ENCODE data around the gene OPCML.

OPCML gene

GRCh38 chr11:133070791-133071190 lies 461.5 kb downstream of the OPCML start:
- DNase-seq, result no peak
- Histone ChIP-seq H3K79me2 (ENCODE audit: low read length) (no peaks in the 10 kb centered on the region), H3K4me1 (ENCODE audit: low read length) (no peaks in the 10 kb centered on the region), H3K9ac (ENCODE audit: low read length) (no peak overlapping the region), H4K20me1 (ENCODE audit: insufficient read depth, low read length) (no peaks in the 10 kb centered on the region), H3K27ac (ENCODE audit: low read length) (no peak overlapping the region), H3K9me2 (replicated peaks; ENCODE audit: insufficient read depth, low read length) (no peaks in the 10 kb centered on the region), H3K9me3 (replicated peaks; ENCODE audit: insufficient read depth, low read length) (no peaks in the 10 kb centered on the region), H3K27me3 (replicated peaks; ENCODE audit: insufficient read depth, low read length) (no peaks in the 10 kb centered on the region), H3F3A (ENCODE audit: insufficient read depth, low read length) (no peaks in the 10 kb centered on the region), H3K36me3 (replicated peaks; ENCODE audit: insufficient read depth, low read length) (no peaks in the 10 kb centered on the region), H3K4me2 (ENCODE audit: low read depth, low read length) (no peak overlapping the region), H2AFZ (ENCODE audit: low read length) (no peak overlapping the region), H3K4me3 (ENCODE audit: low read length) (no peak overlapping the region)
- no peak for TF ChIP-seq CTCF (IDR thresholded peaks at IDR 0.05; ENCODE audit: low read length)

- H3K4me2 ChIP-seq (ENCODE audit: low read depth, low read length), result no peak overlapping the region
- DNase-seq, result no peak
- H3K4me3 ChIP-seq (ENCODE audit: low read length), result no peak overlapping the region
These were observed 462.1 kb downstream of the OPCML start for GRCh38 chr11:133070021-133070713.

GRCh38 chr11:133065847-133066485 lies 466.3 kb downstream of the OPCML start:
- no peak overlapping the region for H3K4me3 ChIP-seq (ENCODE audit: low read length)
- no peak for DNase-seq
- no peaks in the 10 kb centered on the region for H3K79me2 ChIP-seq (ENCODE audit: low read length)
- H3K27me3 ChIP-seq (replicated peaks; ENCODE audit: insufficient read depth, low read length), result no peaks in the 10 kb centered on the region
- no peaks in the 10 kb centered on the region for H3F3A ChIP-seq (ENCODE audit: insufficient read depth, low read length)
- H3K4me2 ChIP-seq (ENCODE audit: low read depth, low read length), result no peak overlapping the region
- no peaks in the 10 kb centered on the region for H3K4me1 ChIP-seq (ENCODE audit: low read length)
- H3K9me3 ChIP-seq (replicated peaks; ENCODE audit: insufficient read depth, low read length), result no peaks in the 10 kb centered on the region
- H4K20me1 ChIP-seq (ENCODE audit: insufficient read depth, low read length), result no peaks in the 10 kb centered on the region
- no peak overlapping the region for H2AFZ ChIP-seq (ENCODE audit: low read length)
- H3K9ac ChIP-seq (ENCODE audit: low read length), result no peak overlapping the region
- TF ChIP-seq EZH2phosphoT487 (IDR thresholded peaks at IDR 0.05; ENCODE audit: low read length), result no peak
- TF ChIP-seq EZH2 (optimal IDR thresholded peaks at IDR 0.05; ENCODE audit: low read depth, low read length), result no peak
- no peak for TF ChIP-seq CTCF (IDR thresholded peaks at IDR 0.05; ENCODE audit: low read length)
- H3K9me2 ChIP-seq (replicated peaks; ENCODE audit: insufficient read depth, low read length), result no peaks in the 10 kb centered on the region
- H3K27ac ChIP-seq (ENCODE audit: low read length), result no peak overlapping the region
- H3K36me3 ChIP-seq (replicated peaks; ENCODE audit: insufficient read depth, low read length), result no peaks in the 10 kb centered on the region

More at GRCh38 chr11:133070021-133070713, 462.1 kb downstream of the OPCML start:
- H3K9me2 ChIP-seq (replicated peaks; ENCODE audit: insufficient read depth, low read length), result no peaks in the 10 kb centered on the region
- no peaks in the 10 kb centered on the region for H3K9me3 ChIP-seq (replicated peaks; ENCODE audit: insufficient read depth, low read length)
- no peaks in the 10 kb centered on the region for H4K20me1 ChIP-seq (ENCODE audit: insufficient read depth, low read length)
- H3K79me2 ChIP-seq (ENCODE audit: low read length), result no peaks in the 10 kb centered on the region
- no peaks in the 10 kb centered on the region for H3F3A ChIP-seq (ENCODE audit: insufficient read depth, low read length)
- H3K4me1 ChIP-seq (ENCODE audit: low read length), result no peaks in the 10 kb centered on the region
- no peaks in the 10 kb centered on the region for H3K36me3 ChIP-seq (replicated peaks; ENCODE audit: insufficient read depth, low read length)
- TF ChIP-seq EZH2 (optimal IDR thresholded peaks at IDR 0.05; ENCODE audit: low read depth, low read length), result no peak
- H3K9ac ChIP-seq (ENCODE audit: low read length), result no peak overlapping the region
- H2AFZ ChIP-seq (ENCODE audit: low read length), result no peak overlapping the region
- no peak overlapping the region for H3K27ac ChIP-seq (ENCODE audit: low read length)
- H3K27me3 ChIP-seq (replicated peaks; ENCODE audit: insufficient read depth, low read length), result no peaks in the 10 kb centered on the region

- Histone ChIP-seq H3K36me3 (replicated peaks; ENCODE audit: insufficient read depth, low read length) (no peaks in the 10 kb centered on the region), H4K20me1 (ENCODE audit: insufficient read depth, low read length) (no peaks in the 10 kb centered on the region), H3K4me2 (ENCODE audit: low read depth, low read length) (peak overlapping the region; percentile 55; the same call in 1 of the 2 replicates), H3K27ac (ENCODE audit: low read length) (no peak overlapping the region), H3K4me1 (ENCODE audit: low read length) (no peaks in the 10 kb centered on the region), H3K79me2 (ENCODE audit: low read length) (no peaks in the 10 kb centered on the region), H3K27me3 (replicated peaks; ENCODE audit: insufficient read depth, low read length) (no peaks in the 10 kb centered on the region), H3K4me3 (ENCODE audit: low read length) (no peak overlapping the region), H2AFZ (ENCODE audit: low read length) (0 out of 2 replicates have a peak overlapping the region, but pooled peaks have one; percentile 1), H3K9ac (ENCODE audit: low read length) (no peak overlapping the region), H3K9me3 (replicated peaks; ENCODE audit: insufficient read depth, low read length) (no peaks in the 10 kb centered on the region), H3K9me2 (replicated peaks; ENCODE audit: insufficient read depth, low read length) (no peaks in the 10 kb centered on the region), H3F3A (ENCODE audit: insufficient read depth, low read length) (no peaks in the 10 kb centered on the region)
- DNase-seq, result no peak
- no peak for TF ChIP-seq EZH2phosphoT487 (IDR thresholded peaks at IDR 0.05; ENCODE audit: low read length)
- TF ChIP-seq CTCF (IDR thresholded peaks at IDR 0.05; ENCODE audit: low read length), result no peak
- no peak for TF ChIP-seq EZH2 (optimal IDR thresholded peaks at IDR 0.05; ENCODE audit: low read depth, low read length)
These were observed 467.3 kb downstream of the OPCML start for GRCh38 chr11:133064961-133065360.
